NCI-H226 (cell line): ENCODE results near the gene SEC24C.
"Not testable (repeated sequence)": the region's sequence is repeated elsewhere in the genome, so short reads cannot be mapped to it uniquely, and the experiment has no call there.

Experiments
- DNase-seq: peaks from one replicate; pipeline ENCODE4 v3.0.0-alpha.2; 2015

SEC24C gene

GRCh38 chr10:73772281-73773151 lies 28.3 kb downstream of the SEC24C start:
- DNase-seq, result peak; percentile 89

- no peak for DNase-seq
These were observed 29.1 kb downstream of the SEC24C start for GRCh38 chr10:73773152-73773879.

GRCh38 chr10:73774637-73775036 lies 30.5 kb downstream of the SEC24C start:
- DNase-seq, result peak; percentile 30

- no peak for DNase-seq
These were observed 34.8 kb downstream of the SEC24C start for GRCh38 chr10:73779018-73779417.

GRCh38 chr10:73779539-73780197 lies 35.5 kb downstream of the SEC24C start:
- DNase-seq, result no peak

- DNase-seq, result no peak
These were observed 36.1 kb downstream of the SEC24C start for GRCh38 chr10:73780301-73780700.

GRCh38 chr10:73780966-73781365 lies 36.8 kb downstream of the SEC24C start:
- DNase-seq, result no peak

- DNase-seq, result no peak
These were observed 37.3 kb downstream of the SEC24C start for GRCh38 chr10:73781548-73781878.

GRCh38 chr10:73781879-73782748 lies 37.9 kb downstream of the SEC24C start, which contains the start of gene CHCHD1:
Gene CHCHD1 (plus strand): TSS chr10:73782048. CDS start chr10:73782076, 28 bp downstream.
- peak; percentile 77 for DNase-seq

GRCh38 chr10:73782749-73783085 lies 38.5 kb downstream of the SEC24C start:
- DNase-seq, result no peak

- DNase-seq, result peak; percentile 90
These were observed 41.1 kb downstream of the SEC24C start, which contains the start of gene ZSWIM8 for GRCh38 chr10:73785211-73785720. Gene ZSWIM8 (plus strand): TSS chr10:73785606. CDS start chr10:73785879, 273 bp downstream.

- DNase-seq, result no peak
These were observed 41.7 kb downstream of the SEC24C start for GRCh38 chr10:73785721-73786511.

GRCh38 chr10:73786512-73786885 lies 42.3 kb downstream of the SEC24C start:
- DNase-seq, result no peak

- not testable (repeated sequence) for DNase-seq
These were observed 43.0 kb downstream of the SEC24C start for GRCh38 chr10:73787031-73787800.

- no peak for DNase-seq
These were observed 44.9 kb downstream of the SEC24C start for GRCh38 chr10:73788864-73789658.

GRCh38 chr10:73789659-73790055 lies 45.5 kb downstream of the SEC24C start:
- DNase-seq, result no peak

- no peak for DNase-seq
These were observed 46.9 kb downstream of the SEC24C start for GRCh38 chr10:73790886-73791625.

- DNase-seq, result no peak
These were observed 47.8 kb downstream of the SEC24C start for GRCh38 chr10:73791871-73792400.

- no peak for DNase-seq
These were observed 49.3 kb downstream of the SEC24C start for GRCh38 chr10:73793456-73793855.
